DMS53 (cell line): ENCODE measurements around the gene SLC37A1.

ENCODE experiments used
- DNase-seq: peaks from one replicate; lab custom pipeline; 2025; lab: John Stamatoyannopoulos, UW

The SLC37A1 gene

GRCh38 chr21:42545317-42545716, 31.7 kb downstream of the SLC37A1 start:
- no peak for DNase-seq

DNA sequence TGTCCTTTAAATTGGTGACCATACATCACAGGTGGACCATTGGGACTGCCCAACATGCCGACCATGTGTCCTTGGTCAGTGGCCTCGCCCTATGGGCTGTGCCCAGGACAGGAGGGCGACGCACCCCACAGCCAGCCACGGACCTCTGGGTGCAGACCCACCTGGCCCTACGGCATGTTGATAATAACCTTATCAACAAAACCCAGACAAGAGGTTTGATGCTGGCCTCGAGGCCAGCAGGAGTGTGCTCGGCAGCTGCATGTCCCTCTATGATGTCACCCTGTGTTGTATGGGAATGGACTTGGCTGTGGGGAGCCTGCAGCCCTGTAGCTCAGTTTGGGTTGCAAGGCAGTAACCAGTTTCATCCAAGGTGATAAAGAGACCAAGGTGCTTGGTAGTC, 32.1 kb downstream of the SLC37A1 start:
- no peak for DNase-seq

DNA sequence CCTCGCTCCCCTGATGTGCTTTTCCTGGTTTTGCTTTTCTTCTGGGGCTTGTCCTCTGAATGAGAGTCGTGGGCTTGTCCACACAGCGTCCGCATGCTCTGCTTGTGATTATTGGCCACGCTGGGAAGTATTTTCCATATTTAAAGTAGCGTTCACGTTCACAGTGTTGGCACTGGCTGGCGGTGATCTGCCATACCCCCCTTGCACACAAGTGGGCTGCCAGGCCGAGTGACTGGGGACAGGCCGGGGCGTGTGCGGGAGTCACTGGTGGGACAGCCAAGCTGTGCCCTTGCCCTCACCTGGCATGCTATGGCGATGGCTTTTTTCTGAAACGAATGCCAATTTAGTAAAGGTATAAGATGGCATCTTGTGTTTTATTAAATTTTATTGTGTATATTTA, 32.8 kb downstream of the SLC37A1 start:
- no peak for DNase-seq

- no peak for DNase-seq
These were observed 33.6 kb downstream of the SLC37A1 start for GRCh38 chr21:42547001-42547905.

DNA sequence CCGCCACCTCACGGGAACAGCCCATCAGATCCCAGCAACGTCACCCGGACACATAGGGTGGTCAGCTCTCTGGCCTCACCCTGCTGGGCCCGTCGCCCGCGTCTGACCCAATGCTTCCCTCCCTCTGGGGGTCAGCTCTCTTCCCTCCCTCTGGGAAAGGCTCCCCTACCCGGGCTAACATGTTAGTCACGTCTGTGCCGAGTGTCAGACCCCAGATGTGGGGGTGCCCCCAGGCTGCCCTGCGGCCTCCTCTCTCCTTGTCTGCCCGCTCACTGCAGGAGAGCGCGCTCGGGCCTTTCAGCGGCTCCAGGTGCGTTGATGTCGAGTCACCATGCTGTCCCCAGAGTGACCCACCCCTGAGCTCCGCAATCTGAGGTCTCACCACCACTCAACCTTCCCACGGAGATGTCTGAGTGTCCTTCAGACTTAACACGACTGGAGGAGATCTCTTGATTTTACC, 34.3 kb downstream of the SLC37A1 start:
- DNase-seq = no peak

GRCh38 chr21:42548687-42549406, 35.2 kb downstream of the SLC37A1 start:
- DNase-seq = no peak

- DNase-seq = peak; percentile 50
These were observed 37.2 kb downstream of the SLC37A1 start for GRCh38 chr21:42550817-42551216.

DNA sequence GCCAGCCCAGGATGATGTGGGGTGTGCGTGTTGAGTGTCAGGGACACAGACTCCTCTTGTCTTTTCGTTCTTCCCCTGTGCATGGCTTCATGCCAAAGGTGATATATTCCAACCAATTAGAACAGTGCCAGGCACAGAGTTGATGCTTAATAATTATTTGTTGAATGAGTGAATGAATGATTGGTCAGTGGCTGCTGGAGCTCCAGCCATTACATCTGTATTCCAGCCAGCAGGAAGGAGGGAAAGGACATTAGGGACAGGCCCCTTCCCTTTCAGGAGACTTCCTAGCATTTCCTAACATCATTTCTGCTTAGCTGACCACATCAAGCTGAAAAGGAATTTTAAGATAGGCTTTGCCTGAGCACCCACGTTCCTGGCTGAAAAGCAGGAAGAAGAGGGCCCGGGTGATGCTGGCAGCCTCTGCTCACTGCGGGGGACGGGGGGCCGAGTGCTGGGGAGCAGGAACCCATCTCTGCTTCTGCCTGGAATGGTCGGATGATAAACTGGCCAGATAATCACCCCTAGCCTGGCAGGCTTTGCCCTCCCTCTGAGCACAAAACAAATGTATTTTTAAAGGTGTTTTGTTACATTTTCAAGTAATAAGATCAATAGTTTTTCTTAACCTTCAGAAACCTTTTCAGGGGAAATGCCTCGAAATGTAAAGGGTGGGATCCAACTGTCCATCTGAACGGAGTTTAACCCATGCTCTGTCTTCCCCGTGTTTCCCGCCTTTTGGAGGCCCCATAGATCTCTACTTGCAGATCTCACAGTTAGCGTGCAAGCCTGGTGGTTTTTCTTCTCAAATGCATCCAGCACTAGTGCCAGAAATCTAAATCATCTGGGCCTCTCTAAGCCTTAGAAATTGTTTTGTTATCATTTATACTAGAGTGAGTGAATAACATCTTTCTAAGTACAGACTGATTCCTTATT, 39.0 kb downstream of the SLC37A1 start:
- DNase-seq = no peak

DNA sequence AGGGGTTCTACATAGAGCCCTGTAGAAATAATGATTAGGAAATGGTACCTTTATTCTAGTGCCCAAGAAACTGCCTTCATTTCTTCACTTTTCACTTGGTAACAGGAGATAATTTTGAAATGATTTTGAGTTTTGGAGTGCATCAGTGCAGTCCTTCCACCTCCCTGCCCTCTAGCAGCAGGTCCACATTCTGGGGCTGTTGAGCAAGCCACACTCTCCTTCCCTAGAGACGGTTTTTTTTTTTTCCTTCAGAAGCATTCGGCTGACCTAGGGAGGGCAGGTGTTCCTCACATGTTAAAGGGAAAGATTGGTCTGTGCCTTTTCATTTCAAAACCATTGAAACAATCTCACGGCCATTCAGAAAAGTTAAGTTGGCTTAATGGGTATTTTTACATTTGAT, 39.8 kb downstream of the SLC37A1 start:
- no peak for DNase-seq

DNA sequence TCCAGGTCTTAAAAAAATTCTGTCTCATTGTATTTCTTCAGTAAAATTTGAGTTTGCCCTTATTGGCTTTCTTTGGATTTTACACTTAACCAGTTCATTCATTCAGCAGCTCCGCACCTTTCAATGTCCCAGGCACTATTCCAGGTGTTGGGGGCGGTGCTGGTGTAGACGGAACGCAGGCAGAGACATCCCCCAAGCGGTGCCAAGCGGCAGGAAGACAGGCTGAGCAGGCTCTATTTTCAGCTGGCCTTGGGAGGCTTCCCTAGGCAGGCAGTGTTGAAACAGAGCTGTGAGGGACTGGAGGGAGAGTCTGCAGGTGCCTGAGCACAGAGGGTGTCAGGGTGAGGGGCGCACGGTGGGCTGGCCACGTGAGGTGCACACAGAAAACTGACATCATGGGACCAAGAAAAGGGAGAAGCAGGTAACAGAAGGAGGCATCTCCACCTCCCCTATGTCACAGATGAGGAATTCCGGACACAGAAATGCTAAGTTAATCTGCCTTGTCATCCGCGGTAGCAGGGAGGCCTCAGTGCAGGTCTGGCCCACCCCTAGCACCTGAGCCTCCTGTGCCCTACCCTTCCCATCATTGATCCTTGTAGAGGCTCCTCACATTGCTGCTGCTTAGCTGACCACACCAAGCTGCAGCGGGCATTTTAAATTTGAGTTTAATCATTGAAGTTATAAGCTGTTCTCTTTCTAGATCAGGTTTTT, 40.8 kb downstream of the SLC37A1 start:
- DNase-seq = no peak

DNA sequence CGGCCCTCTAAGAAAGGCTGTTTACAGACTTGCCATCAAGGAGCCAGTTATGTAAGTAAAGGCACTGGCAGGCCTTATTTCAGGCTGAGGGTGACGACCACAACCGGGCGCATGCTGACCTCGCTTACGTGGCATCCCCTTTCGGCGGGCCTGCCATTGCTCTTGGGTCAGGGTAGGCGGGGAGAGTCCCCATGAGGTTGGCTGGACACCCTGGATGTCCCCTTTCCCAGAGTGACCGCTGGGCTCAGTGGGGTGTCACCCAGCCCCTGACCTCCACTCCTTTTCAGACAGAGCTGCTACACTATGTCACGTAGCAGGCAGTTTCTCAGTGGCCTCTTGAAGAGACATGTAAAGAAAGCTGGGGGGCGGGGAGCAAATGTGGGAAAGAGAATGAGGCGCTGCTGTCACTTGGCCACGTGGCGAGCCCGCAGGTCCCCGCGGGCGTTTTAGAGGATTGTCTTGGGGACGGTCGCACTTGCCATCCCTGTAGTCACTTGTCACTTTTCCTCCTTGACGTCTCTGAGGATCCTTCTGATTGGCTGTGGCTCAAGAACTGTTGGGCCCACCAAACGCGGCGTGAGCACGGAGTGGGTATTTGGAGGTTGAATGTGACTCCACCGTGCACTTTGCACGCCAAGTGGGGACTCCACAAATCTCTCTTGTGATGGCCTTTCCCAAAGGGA, 42.2 kb downstream of the SLC37A1 start:
- no peak for DNase-seq

DNA sequence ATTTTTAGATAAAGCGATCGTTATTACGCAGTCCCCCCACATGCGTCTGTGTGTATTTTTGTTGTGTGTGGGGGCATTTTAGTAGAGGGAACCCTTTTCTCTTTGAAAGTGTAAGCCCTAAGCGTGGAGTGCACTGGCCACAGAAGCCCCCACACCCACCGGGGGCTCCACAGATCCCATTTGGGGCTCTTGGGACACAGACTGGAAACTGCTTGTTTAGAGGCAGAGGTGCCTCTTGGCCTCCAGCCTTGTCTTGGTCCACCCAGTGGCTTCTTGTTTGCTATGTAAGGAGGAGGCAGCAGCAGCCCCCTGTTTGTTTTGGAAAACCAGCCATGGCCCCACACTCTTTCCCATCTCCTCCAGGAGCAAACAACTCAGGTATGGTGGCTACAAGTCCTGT, 42.8 kb downstream of the SLC37A1 start:
- DNase-seq = no peak

DNA sequence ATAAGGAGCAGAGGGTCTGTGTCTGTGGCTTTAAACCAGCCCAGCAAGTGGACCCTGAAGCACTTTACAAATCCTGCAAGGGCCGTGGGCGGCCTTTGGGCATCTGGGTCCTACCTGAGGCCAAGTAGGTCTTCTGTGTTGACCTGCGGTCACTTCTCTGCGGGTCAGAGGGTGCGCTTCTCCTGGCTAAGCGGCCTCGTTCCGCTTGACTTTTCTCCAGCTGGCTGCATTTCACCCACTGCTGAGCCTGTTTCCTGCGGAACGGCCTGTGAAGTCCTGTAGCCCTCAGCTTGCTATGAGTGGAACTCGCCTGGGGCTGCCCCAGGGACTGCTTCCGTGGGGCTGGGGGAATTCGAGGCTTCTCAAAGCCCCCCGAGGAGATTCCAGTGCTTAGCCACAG, 43.3 kb downstream of the SLC37A1 start:
- no peak for DNase-seq

- DNase-seq = no peak
These were observed 43.8 kb downstream of the SLC37A1 start for GRCh38 chr21:42557420-42557819.

DNA sequence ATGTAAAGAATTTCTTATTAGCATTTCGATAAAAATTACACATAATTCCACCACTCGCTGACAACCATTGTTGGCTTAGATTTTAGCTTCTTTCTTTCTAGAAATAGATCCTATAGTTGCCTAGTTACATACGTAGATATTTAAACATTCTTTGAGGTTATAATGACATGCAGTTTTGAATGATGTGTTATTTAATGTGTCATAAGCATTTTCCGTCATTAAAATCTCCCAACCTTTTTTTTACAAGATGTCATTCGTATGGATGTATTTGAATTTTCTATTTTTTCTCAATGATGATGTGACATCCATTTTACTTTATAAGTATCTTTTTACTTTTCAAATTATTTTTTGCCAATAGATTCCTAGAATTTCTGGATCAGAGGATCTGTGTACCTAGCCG, 44.7 kb downstream of the SLC37A1 start:
- DNase-seq = no peak

GRCh38 chr21:42558846-42559245, 45.2 kb downstream of the SLC37A1 start:
- DNase-seq = no peak

GRCh38 chr21:42559326-42559725, 45.7 kb downstream of the SLC37A1 start:
- no peak for DNase-seq

- no peak for DNase-seq
These were observed 47.0 kb downstream of the SLC37A1 start for GRCh38 chr21:42560517-42561179.

- DNase-seq = peak; percentile 18
These were observed 48.4 kb downstream of the SLC37A1 start for GRCh38 chr21:42561762-42562650.
